ENCODE data around the gene CD82.

Gene CD82

GRCh38 chr11:44565211-44565952, at the start of gene CD82:
TSS of gene CD82 (plus strand) at chr11:44565663. CDS start at chr11:44594663, 29,000 bp downstream.
- DNase-seq (ENCODE audit: insufficient read length, low spot score) (peak; percentile 53), FAIRE-seq (peak; percentile 96)

GRCh38 chr11:44516688-44517507, 48.6 kb upstream of the CD82 start:
- no peak for FAIRE-seq
- DNase-seq (ENCODE audit: insufficient read length, low spot score), result no peak

- FAIRE-seq (no peak), DNase-seq (ENCODE audit: insufficient read length, low spot score) (no peak)
These were observed 47.9 kb upstream of the CD82 start for GRCh38 chr11:44517541-44517940.

GRCh38 chr11:44518968-44519550, 46.4 kb upstream of the CD82 start:
- FAIRE-seq (no peak), DNase-seq (ENCODE audit: insufficient read length, low spot score) (no peak)

- FAIRE-seq (no peak), DNase-seq (ENCODE audit: insufficient read length, low spot score) (no peak)
These were observed 45.3 kb upstream of the CD82 start for GRCh38 chr11:44519989-44520737.

- DNase-seq (ENCODE audit: insufficient read length, low spot score) (no peak), FAIRE-seq (no peak)
These were observed 44.3 kb upstream of the CD82 start for GRCh38 chr11:44521148-44521547.

- DNase-seq (ENCODE audit: insufficient read length, low spot score) (no peak), FAIRE-seq (no peak)
These were observed 43.2 kb upstream of the CD82 start for GRCh38 chr11:44522294-44522693.

- DNase-seq (ENCODE audit: insufficient read length, low spot score) (no peak), FAIRE-seq (no peak)
These were observed 41.1 kb upstream of the CD82 start for GRCh38 chr11:44524346-44524745.

GRCh38 chr11:44524751-44525201, 40.7 kb upstream of the CD82 start:
- DNase-seq (ENCODE audit: insufficient read length, low spot score) (no peak), FAIRE-seq (no peak)

GRCh38 chr11:44525473-44526252, 39.8 kb upstream of the CD82 start:
- FAIRE-seq (no peak), DNase-seq (ENCODE audit: insufficient read length, low spot score) (no peak)

GRCh38 chr11:44526438-44526837, 39.0 kb upstream of the CD82 start:
- DNase-seq (ENCODE audit: insufficient read length, low spot score) (no peak), FAIRE-seq (no peak)

- FAIRE-seq (no peak), DNase-seq (ENCODE audit: insufficient read length, low spot score) (no peak)
These were observed 38.0 kb upstream of the CD82 start for GRCh38 chr11:44527476-44527875.

GRCh38 chr11:44528103-44528502, 37.4 kb upstream of the CD82 start:
- no peak for DNase-seq (ENCODE audit: insufficient read length, low spot score)
- FAIRE-seq, result no peak

- no peak for FAIRE-seq
- DNase-seq (ENCODE audit: insufficient read length, low spot score), result no peak
These were observed 36.9 kb upstream of the CD82 start for GRCh38 chr11:44528581-44528980.

- FAIRE-seq, result no peak
- DNase-seq (ENCODE audit: insufficient read length, low spot score), result no peak
These were observed 35.5 kb upstream of the CD82 start for GRCh38 chr11:44529895-44530412.

- DNase-seq (ENCODE audit: insufficient read length, low spot score) (no peak), FAIRE-seq (no peak)
These were observed 34.9 kb upstream of the CD82 start for GRCh38 chr11:44530413-44531115.

- no peak for DNase-seq (ENCODE audit: insufficient read length, low spot score)
- FAIRE-seq, result no peak
These were observed 34.4 kb upstream of the CD82 start for GRCh38 chr11:44531116-44531504.

- DNase-seq (ENCODE audit: insufficient read length, low spot score) (no peak), FAIRE-seq (no peak)
These were observed 33.8 kb upstream of the CD82 start for GRCh38 chr11:44531636-44532035.

- no peak for DNase-seq (ENCODE audit: insufficient read length, low spot score)
- no peak for FAIRE-seq
These were observed 32.7 kb upstream of the CD82 start for GRCh38 chr11:44532809-44533208.

Measured in GM19239 (cell line).